Smooth muscle cell of the brain vasculature (primary cell): ENCODE measurements around the gene VMP1.
A peak's percentile ranks its signal among the peaks of the same experiment; 100 is the strongest.
"Not testable (repeated sequence)": the region's sequence is repeated elsewhere in the genome, so short reads cannot be mapped to it uniquely, and the experiment has no call there.

Source experiments
- DNase-seq: peaks from one replicate; pipeline ENCODE4 v3.0.0-alpha.2; 2012; ENCODE audit warnings: low read depth, low spot score

The VMP1 gene

DNA sequence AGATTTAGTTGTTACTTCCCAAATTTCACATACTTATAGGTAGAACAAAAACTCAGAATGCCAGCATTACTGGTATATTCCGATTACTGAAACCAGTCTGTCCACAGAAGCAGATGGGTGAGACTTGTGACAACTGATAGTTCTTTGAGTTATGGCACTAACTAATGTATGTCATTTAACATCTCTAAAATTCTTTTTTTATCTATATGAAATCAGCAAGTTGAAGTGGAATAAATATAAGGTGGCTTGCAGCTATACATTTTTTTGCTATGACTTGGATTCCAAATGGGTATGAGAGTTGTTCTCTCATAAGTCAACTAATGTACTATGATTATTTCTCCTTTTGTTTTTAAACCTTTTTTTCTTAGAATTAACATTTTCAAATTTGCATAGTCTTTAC is 69.1 kb downstream of the VMP1 start:
- no peak for DNase-seq

DNA sequence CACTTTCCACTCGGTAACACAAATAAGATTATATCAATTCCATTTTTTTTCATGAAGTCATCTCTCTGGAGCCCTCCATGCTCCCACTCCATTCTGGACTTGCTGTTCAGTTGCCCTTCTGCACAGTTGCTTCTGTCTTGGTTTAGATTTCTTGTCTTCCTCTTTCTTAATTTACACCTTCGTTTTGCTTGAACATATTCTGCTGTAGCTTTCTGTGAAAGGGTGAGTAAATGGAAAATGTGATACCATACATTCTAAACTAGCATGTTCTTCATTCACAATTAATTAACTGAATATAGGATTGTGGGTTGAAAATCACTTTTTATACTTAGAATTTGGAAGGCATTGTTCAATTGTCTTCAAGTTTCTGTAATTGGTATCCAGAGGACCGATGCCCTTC is 69.6 kb downstream of the VMP1 start:
- DNase-seq = no peak

DNA sequence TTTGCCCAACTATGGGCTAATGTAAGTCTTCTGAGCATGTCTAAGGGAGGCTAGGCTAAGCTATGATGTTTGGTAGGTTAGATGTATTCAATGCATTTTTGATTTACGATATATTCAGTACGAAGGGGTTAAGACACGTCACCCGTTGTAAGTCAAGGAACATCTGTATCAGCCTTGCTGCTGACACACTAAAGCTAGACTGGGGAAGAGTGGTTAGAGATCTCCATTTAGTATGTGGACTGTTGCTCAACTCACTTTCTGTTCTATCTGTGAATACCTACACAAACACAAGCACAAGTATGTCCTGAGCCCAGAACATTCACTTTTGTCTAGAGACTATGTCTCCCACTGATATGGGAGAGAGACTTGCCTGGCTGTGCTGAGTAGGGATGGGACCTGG is 71.5 kb downstream of the VMP1 start:
- no peak for DNase-seq

DNA sequence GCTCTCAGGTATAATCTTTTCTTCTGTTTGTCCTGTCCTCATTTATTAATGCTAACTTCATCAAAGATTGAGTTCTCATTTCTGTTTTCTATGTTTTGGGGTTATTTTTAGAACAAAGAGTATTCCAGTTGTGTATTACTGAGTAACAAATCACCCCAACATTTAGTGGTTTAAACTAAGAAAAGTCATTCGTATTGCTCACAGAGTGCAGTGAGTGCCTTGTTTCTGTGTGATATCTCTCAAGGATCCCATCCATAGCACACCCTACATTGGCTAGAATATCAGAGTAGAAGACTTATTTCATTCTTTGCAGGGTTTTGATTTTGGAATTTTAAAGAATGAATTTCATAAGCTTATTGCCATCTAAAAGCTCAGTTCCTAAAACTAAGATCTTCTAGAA is 72.1 kb downstream of the VMP1 start:
- no peak for DNase-seq

DNA sequence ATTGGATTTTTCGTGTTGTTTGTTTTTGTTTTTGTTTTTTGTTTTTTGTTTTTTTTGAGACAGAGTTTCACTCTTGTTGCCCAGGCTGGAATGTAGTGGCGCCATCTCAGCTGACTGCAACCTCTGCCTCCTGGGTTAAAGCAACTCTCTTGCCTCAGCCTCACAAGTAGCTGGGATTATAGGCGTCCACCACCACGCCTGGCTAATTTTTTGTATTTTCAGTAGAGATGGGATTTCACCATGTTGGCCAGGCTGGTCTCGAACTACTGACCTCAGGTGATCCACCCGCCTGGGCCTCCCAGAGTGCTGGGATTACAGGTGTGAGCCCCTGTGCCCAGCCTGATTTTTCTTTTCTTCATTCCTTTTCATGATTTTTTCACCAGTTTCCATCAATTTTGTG is 73.1 kb downstream of the VMP1 start:
- not testable (repeated sequence) for DNase-seq

DNA sequence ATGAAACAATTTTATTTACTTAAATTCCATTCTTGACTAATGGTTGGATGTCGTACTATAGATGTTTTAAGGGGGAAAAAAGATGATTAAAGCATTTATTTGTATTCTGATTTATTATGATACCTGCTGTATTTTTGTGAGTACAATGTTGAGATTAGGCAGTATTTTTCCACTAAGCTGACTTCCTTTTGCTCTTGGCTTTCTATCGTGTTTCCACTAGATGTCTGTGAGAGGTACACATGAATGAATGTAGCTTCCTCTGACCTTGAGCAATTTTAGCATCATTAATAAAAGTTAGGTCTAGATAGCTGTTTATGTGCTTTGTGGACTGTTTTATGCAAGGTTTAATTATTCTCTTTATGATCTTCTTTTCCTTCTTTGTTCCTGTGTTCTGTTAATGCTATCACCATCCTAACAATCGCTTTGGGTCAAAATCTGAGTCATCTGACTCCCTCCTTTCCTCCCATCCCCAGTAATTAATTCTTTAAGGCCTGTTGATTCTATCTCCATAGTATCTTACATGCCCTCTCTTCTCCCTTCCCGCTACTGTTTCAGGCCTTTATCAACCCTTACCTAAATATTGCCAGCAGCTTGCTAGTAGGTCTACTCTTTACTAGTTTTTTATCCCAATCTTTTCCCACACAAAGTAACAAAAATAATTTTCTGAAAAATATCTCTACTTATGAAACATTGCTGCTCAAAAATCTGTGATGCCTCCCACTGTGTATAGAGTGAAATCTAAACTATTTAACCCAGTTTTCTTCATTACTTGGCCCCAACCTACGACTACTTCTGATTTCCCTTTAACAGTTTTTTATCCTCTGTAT is 76.0 kb downstream of the VMP1 start:
- DNase-seq = no peak

DNA sequence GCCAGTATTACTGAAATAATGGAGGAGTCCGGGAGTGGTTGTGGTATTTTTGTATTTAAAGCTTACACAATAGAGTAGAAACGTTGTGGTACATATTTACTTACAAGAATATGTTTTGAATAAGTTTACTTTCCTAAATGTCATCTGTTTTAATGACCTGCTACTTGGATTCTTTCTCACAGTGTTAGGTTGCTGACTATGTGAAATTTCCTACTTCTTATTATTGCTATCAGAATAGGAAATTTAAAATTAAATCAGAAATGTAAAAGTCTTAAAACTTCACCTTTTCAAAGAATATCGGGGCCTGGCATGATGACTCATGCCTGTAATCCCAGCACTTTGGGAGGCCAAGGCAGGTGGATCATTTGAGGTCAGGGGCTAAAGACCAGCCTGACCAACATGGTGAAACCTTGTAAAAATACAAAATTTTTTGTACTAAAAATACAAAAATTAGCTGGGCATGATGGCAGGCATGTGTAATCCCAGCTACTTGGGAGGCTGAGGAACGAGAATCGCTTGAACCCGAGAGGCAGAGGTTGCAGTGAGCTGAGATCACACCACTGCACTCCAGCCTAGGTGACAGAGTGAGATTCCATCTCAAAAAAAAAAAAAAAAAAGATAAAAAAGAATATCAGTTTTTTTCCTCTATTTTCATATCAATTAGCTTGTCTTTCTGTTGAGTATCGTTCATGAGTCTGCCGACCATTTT is 77.8 kb downstream of the VMP1 start:
- no peak for DNase-seq

DNA sequence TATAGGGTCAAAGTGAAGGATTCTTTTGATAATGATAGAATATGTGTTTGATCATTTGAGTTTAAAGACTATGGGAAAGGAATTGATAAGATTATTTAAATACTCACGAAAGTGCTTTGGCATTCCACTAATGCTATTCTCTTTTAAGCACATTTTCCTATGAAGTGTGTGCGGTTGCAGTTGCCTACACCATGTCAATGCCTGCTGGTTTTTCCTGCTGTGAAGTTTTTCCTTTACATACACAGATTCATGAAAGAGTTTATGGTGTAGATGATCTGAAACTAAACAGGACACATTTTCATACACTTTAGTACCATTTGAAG is 78.7 kb downstream of the VMP1 start:
- DNase-seq = no peak

DNA sequence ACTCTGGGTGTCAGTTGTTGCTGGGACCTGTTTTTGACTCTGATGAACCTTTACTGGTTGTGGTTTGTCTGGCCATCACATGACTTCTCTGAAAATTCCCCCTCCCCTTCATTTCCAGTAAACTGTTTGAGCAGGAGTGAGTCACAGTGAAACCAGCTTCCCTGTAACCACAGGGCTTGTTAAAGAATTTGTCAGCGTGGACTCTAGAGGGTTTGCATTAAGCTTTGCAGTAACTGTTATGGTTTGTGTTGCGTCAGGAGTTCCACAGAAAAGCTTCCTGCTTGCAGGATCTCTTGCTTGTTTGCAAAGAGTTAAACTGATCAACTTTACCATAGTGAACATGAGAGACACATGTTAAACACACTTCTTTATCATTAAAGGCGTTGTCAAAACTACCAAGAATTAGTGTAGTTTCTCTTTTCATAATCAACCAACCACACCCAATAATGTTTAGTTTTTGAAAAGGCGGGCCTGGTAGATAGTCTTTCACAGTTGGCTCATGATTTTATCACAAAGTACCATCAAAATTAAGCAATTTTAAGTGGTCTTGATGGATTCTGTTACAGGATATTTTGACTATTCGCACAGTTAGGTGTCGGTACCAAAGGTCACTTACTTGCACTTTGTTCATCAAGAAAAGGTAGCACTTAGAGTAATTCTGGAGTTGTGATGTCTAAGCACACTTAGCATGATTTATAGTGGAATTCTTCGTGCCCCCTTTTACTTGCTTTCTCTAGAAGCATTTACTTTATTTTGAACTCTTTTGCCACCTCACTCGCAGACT is 79.3 kb downstream of the VMP1 start:
- DNase-seq = peak; percentile 98

DNA sequence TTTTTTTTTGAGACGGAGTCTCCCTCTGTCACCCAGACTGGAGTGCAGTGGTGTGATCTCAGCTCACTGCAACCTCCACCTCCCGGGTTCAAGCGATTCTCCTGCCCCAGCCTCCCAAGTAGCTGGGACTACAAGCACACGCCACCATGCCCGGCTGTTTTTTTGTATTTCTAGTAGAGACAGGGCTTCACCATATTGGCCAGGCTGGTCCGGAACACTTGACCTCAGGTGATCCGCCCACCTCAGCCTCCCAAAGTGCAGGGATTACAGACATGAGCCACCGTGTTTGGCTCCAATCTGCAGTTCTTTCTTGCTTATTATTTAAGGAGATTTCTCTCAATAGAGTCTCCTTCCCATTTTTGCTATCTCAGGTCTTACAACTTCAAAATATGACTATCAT is 82.4 kb downstream of the VMP1 start:
- not testable (repeated sequence) for DNase-seq

DNA sequence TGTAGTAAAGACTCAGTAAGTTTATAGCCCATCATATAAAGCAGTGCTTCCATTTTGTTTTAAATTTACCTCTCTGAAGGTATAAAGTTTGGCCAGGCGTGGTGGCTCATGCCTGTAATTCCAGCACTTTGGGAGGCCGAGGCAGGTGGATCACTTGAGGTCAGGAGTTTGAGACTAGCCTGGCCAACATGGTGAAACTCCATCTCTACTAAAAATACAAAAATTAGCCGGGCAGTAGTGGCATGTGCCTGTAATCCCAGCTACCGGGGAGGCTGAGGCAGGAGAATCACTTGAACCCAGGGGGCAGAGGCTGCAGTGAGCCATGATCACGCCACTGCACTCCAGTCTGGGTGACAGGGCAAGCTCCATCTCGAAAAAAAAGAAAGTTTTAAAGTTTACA is 83.0 kb downstream of the VMP1 start:
- not testable (repeated sequence) for DNase-seq

DNA sequence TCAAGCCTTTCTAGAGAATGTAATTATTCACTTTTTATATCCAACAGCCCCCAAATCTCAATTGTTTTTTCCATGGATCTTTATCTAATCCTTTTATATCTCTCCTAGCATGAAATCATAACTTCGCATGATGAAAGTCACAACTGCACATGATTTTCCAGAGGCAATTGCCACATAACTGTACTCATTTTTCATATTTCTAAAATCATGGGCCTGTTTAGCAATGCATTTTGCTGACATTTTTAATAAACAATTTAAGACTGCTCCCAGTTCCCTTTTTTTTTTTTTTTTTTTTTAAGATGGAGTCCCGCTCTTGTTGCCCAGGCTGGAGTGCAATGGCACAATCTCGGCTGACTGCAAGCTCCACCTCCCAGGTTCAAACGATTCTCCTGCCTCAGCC is 83.5 kb downstream of the VMP1 start:
- no peak for DNase-seq

DNA sequence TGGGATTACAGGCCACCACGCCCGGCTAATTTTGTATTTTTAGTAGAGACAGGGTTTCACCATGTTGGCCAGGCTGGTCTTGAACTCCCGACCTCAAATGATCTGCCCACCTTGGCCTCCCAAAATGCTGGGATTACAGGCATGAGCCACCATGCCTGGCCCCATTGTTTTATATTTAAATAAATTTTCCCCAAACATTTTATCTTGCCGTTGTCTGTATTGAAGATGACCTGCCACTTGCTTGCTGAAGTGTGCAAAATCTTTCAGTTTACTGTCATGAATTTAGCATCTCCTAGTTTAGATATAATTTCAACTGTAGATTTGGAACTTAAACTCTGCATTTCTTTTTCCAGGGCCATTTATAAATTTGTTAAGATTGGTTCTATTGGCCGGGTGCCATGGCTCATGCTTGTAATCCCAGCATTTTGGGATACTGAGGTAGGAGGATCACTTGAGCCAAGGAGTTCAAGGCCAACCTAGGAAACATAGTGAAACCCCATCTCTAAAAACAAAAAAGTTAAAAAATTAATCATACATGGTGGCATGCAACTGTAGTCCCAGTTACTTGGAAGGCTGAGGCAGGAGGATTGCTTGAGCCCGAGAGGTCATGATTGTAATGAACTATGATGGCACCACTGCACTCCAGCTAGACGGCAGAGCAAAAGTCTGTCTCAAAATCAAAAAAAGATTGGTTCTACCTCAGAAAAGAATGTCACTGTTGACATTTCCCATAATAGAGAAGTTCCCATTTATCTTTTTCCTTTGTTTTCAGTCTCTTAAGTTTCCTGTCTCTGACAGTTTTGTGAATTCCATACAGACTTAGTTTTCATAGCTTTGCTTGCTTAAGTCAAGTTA is 84.4 kb downstream of the VMP1 start:
- DNase-seq = no peak

DNA sequence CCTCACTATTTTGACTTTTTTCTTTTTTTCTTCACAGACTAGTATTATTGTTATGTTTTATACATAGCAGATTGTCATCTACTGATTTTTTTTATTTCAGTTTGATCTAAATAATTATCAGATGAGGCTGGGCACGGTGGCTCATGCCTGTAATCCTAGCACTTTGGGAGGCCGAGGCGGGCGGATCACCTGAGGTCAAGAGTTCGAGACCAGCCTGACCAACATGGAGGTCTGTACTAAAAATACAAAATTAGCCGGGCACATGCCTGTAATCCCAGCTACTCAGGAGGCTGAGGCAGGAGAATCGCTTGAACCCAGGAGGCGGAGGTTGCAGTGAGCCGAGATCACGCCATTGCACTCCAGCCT is 85.0 kb downstream of the VMP1 start:
- not testable (repeated sequence) for DNase-seq

DNA sequence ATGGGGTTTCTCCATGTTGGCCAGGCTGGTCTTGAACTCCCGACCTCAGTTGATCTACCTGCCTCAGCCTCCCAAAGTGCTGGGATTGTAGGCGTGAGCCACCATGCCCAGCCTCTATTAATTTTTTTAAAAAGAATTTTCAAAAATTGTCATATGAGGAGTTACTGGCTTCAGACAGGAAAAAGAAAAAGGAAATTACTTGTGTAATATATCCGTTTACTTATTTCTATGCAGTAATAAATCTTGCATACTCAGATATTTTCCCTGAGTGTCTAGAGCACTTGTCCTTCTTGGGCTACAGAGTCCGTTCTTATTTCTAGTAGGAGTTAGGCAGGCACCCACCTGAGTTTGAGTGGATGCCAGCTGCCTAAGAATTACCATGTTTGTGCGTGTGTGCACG is 85.8 kb downstream of the VMP1 start:
- DNase-seq = no peak

DNA sequence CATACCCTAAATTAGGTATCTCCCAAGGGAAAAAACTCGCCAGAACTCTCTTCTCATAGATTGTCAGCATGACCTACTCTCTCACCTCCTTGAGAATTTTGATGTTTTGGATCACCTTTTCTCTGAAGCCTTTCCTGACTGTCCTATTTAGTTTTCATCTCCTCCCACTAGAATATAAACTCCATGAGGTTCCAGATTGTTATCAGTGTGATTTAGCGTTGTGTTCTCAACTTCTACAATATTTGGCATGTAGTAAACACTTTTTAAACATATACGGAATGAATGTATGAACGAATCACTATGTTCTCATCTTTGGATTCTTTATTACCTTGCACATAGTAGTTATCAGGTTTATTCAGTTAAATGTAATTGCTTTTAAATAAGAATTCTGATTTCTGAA is 88.7 kb downstream of the VMP1 start:
- no peak for DNase-seq

DNA sequence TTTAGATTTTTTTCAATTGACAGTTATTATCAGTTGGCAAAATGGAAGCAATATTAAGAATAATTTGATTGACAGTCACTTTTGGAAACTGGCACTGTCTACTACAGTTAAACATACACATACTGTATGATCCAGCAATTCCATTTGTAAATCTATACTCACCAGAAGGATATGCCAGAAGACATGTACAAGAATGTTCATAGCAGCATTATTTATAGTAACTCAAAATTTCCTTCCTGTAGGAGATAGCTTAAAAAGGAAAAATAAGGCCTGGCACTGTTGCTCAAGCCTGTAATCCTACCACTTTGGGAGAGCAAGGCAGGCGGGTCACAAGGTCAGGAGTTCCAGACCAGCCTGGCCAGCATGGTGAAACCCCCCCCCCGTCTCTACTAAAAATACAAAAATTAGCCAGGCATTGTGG is 89.3 kb downstream of the VMP1 start:
- DNase-seq = no peak

DNA sequence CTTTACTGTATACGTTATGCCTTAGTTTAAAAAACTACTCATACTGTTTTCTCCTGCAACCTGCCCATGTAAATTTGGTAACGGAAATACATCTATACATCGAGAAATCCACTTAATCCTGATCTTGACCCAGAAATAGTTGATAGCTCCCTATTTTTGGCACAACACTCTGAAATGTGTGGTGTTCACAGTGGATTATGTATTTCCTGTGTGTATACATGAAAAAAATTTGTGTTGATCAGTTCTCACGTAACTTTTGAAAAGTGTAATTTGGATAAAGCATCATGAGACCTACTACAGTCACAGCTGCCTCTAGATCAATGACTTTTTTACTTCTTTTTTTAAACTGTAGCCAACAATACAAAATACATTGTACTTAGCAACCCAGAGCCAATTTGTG is 90.7 kb downstream of the VMP1 start:
- DNase-seq = no peak

DNA sequence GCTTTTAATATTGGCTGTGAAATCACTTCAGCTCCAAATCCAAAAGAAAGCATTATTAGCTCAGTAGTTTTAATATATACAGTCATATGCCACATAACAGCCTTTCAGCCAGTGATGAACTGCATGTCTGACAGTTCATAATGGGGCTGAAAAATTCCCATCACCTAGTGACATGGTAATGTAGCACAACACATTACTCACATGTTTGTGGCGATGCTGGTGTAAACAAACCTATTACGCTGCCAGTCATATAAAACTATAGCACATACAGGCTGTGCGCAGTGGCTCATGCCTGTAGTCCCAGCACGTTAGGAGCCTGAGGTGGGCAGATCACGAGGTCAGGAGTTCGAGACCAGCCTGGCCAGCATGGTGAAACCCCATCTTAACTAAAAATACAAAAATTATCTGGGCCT is 93.1 kb downstream of the VMP1 start:
- DNase-seq = no peak

DNA sequence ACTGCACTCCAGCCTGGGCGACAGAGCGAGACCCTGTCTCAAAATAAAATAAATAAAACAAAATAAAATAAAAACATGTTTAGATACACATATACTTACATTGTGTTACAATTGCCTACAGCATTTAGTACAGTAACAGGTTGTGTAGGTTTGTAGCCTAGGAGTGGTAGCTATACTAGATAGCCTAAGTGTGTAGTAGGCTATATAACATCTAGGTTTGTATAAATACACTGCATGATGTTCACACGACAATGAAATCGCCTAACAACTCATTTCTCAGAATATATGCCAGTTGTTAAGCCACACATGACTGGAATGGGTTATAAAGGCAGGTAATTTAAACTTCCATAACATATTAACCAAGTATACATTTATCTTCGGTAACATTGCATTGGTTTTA is 94.7 kb downstream of the VMP1 start:
- DNase-seq = no peak

DNA sequence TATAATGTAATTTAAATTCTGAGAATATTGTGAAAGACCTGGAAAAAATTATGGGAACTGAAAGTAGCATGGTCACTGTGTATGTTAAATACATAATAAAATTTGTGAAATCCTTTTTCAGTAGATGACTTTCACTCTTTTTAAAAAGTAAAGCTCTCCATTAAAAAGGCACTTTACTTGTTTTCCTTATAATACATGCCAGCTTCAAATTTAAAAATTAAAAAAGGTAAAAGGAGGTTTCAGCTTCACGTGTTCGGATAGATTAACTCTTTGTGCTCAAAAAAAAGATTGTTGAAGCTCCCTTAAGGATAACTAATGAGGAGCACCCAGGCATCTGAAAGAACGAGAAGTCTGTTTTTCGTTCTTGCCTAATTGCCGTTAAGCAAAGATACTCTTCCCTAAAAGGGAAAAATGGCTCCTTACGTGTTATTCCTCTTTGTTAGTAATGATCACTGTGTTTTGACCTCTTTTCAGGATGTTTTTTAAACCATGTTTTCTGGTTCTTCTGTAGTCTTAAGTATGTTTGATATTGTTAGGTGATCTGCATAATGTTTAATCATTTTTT is 97.5 kb downstream of the VMP1 start:
- DNase-seq = no peak
